Ovary (tissue), 3 donors: Measurements from ENCODE around the gene LRRC4C.

Experiments used
- CTCF ChIP-seq, 3 donors: fragments of 450-650 bp in 2 of 3; fragments of 200-600 bp in 1 of 3; IDR thresholded peaks; one replicate each; pipeline versions ENCODE4 v1.5.1 to v1.8.0; 2016 to 2022; ENCODE audit warnings: antibody characterized with exemption in 3 of 3, mild to moderate bottlenecking in 1 of 3
- EP300 ChIP-seq: sonication (generic); formaldehyde crosslinking; IDR thresholded peaks from one replicate; pipeline ENCODE4 v1.6.1; 2017; ENCODE audit warnings: antibody characterized with exemption
- POLR2A ChIP-seq: fragments of 450-650 bp; IDR thresholded peaks from one replicate; pipeline ENCODE4 v1.6.1; 2017; ENCODE audit warnings: antibody characterized with exemption, mild to moderate bottlenecking, moderate library complexity
- donor health status: DM: no; HTN: no; CAD: no.

DNA sequence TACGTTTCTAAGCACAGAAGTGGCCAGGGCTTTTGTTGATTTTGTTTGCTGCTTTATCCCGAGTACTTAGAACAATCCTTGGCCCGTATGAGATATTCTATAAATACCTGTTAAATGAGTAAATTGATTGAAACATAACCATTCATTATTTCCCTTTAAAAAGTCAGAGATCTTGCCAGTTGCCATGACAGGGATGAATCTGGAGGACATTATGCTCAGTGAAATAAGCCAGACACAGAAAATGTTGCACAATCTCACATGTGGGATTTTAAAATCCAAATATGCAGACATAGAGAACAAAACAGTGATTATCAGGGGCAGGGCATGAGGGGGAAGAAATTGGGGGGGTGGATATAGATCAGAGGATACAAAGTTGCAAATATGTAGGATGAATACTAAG is 1240.1 kb downstream of the LRRC4C start:
- TF ChIP-seq CTCF (IDR thresholded peaks at IDR 0.05) (no peak), POLR2A (no peak), EP300 (no peak)
